ENCODE results near the gene SLC25A38.
"Not testable (repeated sequence)": the region's sequence is repeated elsewhere in the genome, so short reads cannot be mapped to it uniquely, and the experiment has no call there.

Gene SLC25A38

DNA sequence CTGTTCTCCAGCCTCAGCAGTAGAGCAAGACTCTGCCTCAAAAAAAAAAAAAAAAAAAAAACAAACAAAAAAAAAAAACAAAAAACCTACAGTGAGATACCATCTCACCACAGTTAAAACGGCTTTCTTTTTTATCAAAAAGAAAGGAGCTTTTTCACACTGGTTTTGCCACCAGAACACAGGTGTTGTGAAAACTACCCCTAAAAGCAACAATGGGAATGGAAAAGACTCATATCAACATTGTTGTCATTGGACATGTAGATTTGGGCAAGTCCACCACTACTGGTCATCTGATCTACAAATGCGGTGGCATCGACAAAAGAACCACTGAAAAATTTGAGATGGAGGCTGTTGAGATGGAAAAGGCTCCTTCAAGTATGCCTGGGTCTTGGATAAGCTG, 24.8 kb upstream of the SLC25A38 start:
- TF ChIP-seq POLR2A (IDR thresholded peaks at IDR 0.05; ENCODE audit: low read depth, low read length) = no peak
- FAIRE-seq = no peak
- DNase-seq (ENCODE audit: insufficient read length, low spot score) = no peak

DNA sequence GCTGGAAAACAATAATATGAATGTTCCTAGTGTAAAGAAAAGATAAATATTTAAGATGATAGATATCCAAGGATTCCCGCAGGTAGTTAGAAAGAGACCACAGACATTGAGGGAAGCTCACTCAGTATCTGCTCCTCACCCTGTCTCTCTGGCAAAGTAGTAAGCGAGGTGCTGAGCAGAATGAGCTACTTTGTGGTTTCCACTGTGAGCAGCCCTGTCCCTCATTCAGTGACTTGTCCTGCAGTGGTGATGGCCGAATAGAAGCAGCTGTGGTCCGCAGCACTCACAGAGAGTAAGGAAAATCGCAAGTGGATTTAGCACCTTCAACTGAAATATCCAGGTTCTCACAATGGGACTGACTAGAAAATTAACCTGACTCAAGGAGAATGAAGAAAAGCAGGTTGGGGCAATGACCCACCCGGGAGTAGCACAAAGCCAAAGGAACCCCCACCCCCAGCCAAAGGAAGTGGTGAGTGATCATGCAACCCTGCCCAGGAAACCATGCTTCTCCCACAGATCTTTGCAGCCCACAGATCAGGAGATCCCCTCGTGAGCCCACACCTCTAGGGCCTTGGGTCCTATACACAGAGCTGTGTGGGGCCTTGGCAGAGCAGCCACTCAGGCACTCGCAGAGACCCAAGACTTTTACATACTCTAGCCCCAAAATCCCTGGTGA, 21.8 kb upstream of the SLC25A38 start:
- DNase-seq (ENCODE audit: insufficient read length, low spot score) = no peak
- no peak for FAIRE-seq

DNA sequence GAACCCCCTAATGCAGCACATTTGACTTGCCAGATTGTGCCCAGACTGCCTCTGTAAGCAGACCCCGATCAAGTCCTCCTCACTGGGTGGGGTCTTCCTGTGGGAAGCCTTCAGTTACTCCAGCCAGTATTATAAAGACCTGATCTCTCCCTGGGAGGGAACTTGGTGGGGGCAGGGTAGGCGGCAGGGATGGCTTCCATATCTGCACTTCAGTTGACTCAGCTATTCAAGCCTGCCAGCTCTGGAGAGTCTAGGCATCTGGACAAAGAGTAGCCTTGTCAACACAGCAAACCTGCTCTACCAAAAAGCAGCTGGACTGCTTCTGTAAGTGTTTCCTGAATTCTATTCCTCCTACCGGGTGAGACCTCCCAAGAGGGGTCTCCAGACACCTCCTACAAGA, 21.0 kb upstream of the SLC25A38 start:
- no peak for FAIRE-seq
- DNase-seq (ENCODE audit: insufficient read length, low spot score) = no peak
- no peak for TF ChIP-seq POLR2A (IDR thresholded peaks at IDR 0.05; ENCODE audit: low read depth, low read length)

More for the DNA sequence above, 21.8 kb upstream of the SLC25A38 start:
- no peak for TF ChIP-seq POLR2A (IDR thresholded peaks at IDR 0.05; ENCODE audit: low read depth, low read length)

DNA sequence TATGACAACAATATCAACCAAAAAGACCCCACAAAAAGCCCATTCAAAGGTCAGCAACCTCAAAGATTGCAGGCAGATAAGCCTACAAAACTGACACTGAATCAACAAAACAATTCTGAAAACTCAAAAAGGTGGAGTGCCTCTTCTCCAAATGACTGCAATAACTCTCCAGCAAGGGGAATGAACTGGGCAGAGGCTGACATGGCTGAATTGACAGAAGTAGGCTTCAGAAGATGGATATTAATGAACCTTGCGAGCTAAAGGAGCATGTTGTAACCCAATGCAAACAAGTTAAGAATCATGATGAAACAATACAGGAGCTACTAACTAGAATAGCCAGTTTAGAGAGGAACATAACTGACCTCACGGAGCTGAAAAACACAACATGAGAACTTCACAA, 20.4 kb upstream of the SLC25A38 start:
- no peak for TF ChIP-seq POLR2A (IDR thresholded peaks at IDR 0.05; ENCODE audit: low read depth, low read length)
- DNase-seq (ENCODE audit: insufficient read length, low spot score) = no peak
- no peak for FAIRE-seq

DNA sequence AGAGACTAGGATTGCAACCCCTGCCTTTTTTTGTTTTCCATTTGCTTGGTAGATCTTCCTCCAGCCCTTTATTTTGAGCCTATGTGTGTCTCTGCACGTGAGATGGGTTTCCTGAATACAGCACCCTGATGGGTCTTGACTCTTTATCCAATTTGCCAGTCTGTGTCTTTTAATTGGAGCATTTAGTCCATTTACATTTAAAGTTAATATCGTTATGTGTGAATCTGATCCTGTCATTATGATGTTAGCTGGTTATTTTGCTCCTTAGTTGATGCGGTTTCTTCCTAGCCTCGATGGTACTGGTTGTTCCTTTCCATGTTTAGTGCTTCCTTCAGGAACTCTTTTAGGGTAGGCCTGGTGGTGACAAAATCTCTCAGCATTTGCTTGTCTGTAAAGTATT, 12.7 kb upstream of the SLC25A38 start:
- not testable (repeated sequence) for DNase-seq (ENCODE audit: insufficient read length, low spot score); FAIRE-seq

DNA sequence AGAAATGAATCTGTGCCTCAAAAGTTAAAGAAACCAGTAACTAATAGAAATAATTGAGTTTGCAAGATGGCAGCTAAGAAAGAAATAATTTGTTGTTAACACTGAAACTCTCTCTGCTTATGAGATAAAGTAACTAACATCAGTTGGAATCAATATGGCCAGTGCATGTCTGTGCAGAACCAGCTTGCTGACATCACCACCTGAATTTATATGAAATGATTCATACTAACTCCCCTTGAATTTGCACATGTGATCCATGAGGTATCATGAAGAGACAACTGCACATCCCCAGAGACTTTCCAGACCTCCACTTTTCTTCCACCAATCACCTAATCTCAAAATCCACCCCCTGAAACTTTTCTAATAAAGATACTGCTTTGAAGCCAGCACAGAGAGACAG, 10.3 kb upstream of the SLC25A38 start:
- DNase-seq (ENCODE audit: insufficient read length, low spot score) = no peak
- no peak for FAIRE-seq
- TF ChIP-seq POLR2A (IDR thresholded peaks at IDR 0.05; ENCODE audit: low read depth, low read length) = no peak

DNA sequence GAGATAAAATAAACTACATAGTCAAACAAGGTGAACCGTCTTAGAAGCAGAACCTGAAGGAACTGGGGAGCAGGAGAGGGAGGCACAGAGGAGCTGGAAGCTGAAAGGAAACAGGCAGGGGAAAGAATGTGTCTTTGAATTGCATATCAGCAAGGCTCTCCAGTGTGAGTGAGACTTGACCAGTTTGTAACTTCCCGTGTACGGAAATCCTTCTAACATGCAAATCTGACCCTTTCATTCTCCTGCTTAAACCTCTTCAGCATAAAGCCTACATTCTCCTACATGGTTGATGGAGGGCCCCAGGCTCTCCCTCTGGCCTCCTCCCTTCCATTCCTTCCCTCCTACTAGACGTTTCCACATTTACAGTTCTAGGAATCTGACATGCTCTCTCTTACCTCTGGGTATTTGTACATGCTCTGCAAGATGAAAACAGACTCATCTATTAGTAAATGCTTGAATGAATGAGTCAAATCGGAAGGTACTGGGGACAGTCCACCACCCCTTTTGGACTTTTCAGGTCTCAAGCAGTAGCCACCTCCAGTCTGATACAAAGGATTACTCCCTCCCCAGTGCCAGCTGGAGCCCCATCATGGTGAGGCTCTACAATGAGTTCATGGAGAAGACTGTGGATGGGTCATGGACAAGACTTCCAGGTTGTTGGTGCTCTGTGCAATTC, 6.1 kb upstream of the SLC25A38 start:
- DNase-seq (ENCODE audit: insufficient read length, low spot score) = no peak

DNA sequence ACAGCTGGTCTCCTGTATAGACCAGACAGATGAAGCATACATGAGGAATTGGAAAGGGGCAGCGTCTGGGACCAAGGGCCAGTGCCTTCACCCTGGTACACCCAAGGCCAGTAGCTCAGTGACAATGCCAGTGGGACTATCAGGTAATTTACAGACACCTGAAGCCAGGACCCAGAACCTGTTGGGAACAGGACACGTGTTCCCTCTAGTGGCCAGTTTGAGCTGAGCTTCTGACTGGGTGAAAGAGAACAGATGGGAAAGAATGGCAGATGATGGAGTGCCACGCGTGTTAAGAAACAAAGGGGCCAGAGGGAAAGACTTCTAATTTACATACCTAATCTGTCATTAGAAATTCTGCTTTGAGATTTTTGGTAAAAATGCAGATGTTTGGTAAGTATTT, 5.1 kb upstream of the SLC25A38 start:
- FAIRE-seq = no peak
- DNase-seq (ENCODE audit: insufficient read length, low spot score) = no peak
- TF ChIP-seq POLR2A (IDR thresholded peaks at IDR 0.05; ENCODE audit: low read depth, low read length) = no peak

More for the DNA sequence above, 6.1 kb upstream of the SLC25A38 start:
- no peak for FAIRE-seq
- TF ChIP-seq POLR2A (IDR thresholded peaks at IDR 0.05; ENCODE audit: low read depth, low read length) = no peak

DNA sequence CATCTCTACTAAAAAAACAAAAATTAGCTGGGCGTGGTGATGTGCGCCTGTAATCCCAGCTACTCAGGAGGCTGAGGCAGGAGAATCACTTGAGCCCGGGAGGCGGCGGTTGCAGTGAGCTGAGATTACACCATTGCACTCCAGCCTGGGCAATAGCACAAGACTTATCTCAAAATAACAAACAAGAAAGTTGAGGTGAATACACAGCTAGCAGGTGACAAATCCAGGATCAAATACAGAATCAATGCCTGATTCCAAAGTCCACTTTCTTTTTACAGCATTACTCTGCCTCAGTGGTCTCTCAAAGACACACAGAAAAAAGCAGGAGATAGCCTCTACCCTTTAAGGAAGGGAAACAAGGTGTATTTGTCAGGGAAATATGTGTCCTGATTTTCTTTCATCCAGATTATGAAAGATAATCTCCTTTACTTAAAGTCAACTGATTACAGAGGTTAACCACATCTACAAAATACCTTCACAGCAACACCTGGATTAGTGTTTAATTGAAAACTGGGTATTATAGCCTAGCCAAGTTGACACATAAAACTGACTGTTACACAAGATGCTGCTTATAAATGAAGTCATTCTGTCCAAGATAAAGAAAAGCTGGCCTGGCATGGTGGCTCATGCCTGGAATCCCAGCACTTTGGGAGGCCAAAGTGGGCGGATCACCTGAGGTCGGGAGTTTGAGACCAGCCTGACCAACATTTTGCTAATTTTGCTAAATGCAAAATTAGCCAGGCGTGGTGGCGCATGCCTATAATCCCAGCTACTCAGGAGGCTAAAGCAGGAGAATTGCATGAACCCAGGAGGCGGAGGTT, 4.0 kb upstream of the SLC25A38 start:
- DNase-seq (ENCODE audit: insufficient read length, low spot score) = no peak
- TF ChIP-seq POLR2A (IDR thresholded peaks at IDR 0.05; ENCODE audit: low read depth, low read length) = no peak
- FAIRE-seq = no peak

DNA sequence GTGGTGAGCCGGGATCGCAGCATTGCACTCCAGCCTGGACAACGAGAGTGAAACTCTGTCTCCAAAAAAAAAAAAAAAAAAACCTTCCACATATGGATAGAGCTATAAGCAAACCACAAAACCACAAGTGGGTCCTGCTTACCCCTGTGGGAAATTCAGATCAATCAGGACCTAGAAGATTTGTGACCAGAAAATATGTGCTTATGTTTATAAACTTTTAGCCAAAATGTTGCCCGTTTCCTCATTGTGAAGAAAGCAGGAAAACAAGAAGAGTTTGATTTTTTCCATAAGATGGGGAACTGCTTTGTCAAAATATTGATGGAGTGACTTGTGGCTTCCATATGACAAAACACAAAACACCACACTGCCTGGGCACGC, 3.4 kb upstream of the SLC25A38 start:
- no peak for DNase-seq (ENCODE audit: insufficient read length, low spot score)
- FAIRE-seq = no peak
- no peak for TF ChIP-seq POLR2A (IDR thresholded peaks at IDR 0.05; ENCODE audit: low read depth, low read length)

DNA sequence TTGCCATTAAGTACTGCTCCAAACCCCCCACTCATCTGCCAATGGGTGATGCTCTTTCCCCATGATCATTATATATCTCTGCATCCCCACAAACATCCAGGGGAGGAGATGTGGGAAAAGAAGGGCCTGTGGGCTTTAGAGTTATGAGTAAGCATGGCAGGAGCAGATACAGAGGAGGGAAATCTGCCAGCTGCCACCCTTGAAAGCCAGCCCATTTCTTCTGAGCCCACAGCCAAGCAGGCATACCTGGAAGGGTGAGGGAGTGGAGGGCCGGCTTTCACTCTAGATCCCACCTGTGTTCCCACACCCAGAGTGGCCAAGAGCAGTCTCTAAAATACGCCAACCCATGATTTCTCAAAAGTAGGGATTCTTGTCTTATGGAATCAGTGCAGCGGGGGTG, 1.7 kb upstream of the SLC25A38 start:
- TF ChIP-seq POLR2A (IDR thresholded peaks at IDR 0.05; ENCODE audit: low read depth, low read length) = no peak
- no peak for DNase-seq (ENCODE audit: insufficient read length, low spot score)
- FAIRE-seq = no peak

DNA sequence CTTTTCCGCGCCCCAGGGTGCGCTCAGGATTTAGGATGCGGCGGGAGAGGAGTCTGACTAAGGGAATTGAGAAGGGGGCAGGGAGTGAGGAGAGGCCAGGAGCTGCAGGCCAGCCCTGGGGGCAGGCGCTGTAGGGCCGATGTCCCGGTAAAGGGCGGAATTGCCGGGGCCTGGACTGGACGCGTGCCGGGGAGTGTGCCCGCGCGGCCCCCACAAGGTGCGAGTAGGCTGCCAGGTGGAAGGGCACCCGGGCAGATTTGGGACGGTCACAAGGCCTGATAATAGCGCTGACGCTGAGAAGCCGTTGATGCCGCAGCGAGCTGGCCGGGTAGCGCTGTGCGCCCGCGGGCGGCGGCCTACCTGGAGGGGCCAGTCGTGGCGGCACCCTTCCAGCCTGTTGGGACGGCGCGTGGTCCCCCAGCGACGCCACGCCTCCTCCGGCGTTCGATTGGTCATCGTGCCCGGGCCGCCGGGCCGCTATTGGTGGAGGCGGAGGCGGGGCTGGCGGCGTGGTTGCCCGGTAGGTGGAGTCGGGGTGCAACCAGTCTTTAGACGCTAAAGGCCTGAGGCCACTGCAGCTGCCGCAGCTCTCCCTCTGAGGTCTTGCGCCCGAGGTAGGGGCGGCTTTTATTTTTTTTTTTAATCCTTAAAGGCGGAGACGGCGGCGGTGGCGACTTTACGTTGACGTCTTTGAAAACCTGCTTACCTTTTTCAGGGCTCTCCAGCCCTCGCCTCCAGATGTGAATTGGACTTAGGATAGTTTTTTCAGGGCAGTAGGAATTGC, 903 bp downstream of the SLC25A38 start:
- FAIRE-seq = no peak
- peak; percentile 95 for DNase-seq (ENCODE audit: insufficient read length, low spot score)

DNA sequence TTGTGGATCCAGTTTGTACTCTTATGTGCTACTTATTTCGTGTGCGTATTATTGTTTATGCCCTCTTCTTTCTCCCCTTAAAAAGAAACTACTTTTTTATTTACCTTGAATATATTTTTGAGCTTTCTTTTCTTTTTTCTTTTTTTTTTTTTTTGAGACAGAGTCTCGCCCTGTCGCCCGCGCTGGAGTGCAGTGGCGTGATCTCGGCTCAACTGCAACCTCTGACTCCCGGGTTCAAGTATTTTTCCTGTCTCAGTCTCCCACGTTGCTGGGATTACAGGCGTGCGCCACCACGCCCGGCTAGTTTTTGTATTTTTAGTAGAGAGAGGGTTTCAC, 1.5 kb downstream of the SLC25A38 start:
- DNase-seq (ENCODE audit: insufficient read length, low spot score) (no peak), FAIRE-seq (no peak)
- TF ChIP-seq POLR2A (IDR thresholded peaks at IDR 0.05; ENCODE audit: low read depth, low read length) = no peak

More for the DNA sequence above, 903 bp downstream of the SLC25A38 start:
- peak; percentile 57; the same call in 1 of the 2 replicates for TF ChIP-seq POLR2A (IDR thresholded peaks at IDR 0.05; ENCODE audit: low read depth, low read length)

All from H54 (cell line).